GM12872 (cell line): ENCODE data around the gene ZNF837.

Experiments used
- CTCF ChIP-seq: IDR thresholded peaks from 3 replicates; pipeline ENCODE4 v1.5.1; 2011; ENCODE audit warnings: low read depth, mild to moderate bottlenecking, low read length, moderate library complexity; ENCODE audit not compliant: insufficient read depth

The ZNF837 gene

DNA sequence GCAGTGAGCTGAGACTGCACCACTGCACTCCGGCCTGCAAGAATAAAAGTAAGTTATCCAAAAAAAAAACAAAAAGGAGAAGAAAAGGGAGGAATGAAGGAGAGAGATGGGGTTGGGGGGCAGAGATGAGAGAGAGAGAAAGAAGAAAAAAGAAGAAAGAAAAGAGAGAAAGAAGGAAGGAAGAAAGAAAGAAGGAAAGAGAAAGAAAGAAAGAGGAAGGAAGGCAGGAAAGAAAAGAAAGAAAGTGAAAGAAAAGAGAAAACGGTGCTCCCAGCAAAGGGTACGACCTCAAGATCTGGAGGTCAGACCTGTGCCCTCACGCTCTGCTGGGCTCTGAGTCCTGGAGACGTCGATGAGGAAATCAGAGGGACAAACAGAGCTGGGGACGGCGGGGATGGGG lies 31.2 kb downstream of the ZNF837 start:
- no peak for TF ChIP-seq CTCF

DNA sequence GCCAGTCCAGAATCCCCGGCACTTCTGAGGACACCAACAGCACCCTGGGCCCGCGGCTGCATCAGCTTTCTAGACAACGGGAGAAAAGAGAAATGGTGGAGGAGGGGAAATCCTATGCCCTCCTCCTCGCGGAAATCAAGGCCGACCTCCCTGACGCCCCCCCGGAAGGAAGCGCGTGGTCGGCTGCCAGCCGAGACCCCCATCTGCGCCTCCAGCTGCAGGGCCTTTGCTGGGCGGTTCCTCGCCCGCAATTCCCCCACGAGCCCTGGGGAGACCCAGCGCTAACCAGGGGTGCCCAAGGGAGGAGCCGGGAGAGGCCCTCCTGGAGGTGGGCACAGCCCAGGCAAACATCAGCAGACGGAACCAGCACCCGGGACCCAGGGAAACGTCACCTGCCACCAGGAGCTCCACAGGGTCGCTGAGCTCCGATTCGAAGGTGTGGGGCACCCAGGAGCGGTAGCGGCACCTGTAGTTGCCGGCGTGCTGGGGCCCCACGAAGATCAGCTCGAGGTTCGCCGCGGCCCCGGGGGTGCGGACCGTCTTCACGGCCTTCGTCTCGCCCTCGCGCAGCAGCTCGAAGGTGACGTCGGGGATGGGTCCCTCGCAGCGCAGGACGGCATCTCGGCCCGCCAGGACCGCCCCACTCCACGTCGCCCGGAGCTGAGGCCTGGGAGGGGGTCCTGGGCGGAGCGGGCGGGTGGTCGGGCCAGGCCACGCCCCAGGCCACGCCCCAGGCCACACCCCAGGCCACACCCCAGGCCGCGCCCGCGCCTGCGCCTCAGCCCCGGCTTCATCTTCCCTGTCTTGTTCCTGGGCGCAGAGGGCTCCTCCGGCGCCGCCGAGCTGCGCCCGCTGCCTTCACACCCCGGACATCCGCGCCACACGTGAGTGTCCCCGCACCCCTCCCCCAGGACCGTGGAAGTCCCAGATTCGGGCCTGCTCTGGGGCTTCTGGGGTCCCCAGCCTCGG lies 33.6 kb downstream of the ZNF837 start:
- no peak for TF ChIP-seq CTCF

DNA sequence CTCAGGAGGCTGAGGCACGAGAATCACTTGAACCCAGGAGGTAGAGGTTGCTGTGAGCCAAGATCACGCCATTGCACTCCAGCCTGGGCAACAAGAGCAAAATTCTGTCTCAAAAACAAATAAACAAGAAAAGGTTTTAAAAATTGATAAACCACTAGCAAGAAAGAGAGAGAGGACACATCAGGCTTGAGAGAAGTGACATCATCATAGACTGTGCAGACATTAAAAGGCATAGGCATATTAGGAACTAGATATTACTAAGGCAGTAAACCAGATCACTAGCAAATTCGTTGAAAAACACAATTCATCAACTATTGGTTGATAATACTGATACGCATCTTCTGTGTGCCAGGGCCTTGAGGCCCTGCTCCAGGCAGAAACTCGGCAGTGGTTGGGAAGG lies 35.3 kb downstream of the ZNF837 start:
- TF ChIP-seq CTCF: no peak

DNA sequence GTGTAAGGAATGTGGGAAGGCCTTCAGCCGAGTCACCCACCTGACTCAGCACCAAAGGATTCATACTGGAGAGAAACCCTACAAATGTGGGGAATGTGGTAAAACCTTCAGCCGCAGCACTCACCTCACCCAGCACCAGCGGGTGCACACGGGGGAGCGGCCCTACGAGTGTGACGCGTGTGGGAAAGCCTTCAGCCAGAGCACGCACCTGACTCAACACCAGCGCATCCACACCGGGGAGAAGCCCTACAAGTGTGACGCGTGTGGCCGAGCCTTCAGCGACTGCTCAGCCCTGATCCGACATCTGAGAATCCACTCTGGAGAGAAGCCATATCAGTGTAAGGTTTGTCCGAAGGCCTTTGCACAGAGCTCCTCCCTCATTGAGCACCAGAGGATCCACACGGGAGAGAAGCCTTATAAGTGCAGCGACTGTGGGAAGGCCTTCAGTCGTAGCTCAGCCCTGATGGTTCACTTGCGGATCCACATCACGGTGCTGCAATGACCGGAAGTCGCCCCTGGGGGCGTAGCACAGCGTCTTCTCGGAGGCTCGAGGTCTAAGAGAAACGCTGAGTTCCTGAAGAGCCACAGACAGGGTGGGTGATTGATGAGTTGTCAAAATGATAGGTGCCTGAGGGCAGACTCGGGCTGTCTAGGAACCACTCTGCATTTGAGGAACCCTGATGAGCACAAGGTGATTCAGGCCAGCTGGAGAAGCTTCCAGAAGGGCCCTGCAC lies 41.8 kb downstream of the ZNF837 start:
- TF ChIP-seq CTCF: 0 out of 3 replicates have a peak, but pooled peaks have one; percentile 20

- TF ChIP-seq CTCF: no peak
These were observed 42.5 kb downstream of the ZNF837 start for GRCh38 chr19:58338336-58338735.

GRCh38 chr19:58336820-58337219 lies 44.0 kb downstream of the ZNF837 start:
- no peak for TF ChIP-seq CTCF

GRCh38 chr19:58336216-58336615 lies 44.6 kb downstream of the ZNF837 start:
- no peak for TF ChIP-seq CTCF
